IMR-90 (cell line): ENCODE measurements around the gene ADAMTS20. TPM values are rescaled to one million over a fixed set of nuclear protein-coding genes. Genes with fewer than 3 reads are reported as not detected.

Source experiments
- ATAC-seq: fragments of 200-7000 bp; cut with Tn5 transposase; 2 replicates; pipeline ENCODE4 v1.9.1; 2020; ENCODE audit warnings: low read depth, mild to moderate bottlenecking, moderate library complexity
- BruUV-seq: library from RNA; stranded (reverse); fragments of 400-500 nt; replicated peaks from 2 replicates; lab custom pipeline; 2021; lab: Mats Ljungman, UMichigan
- CTCF ChIA-PET: fragments of 300-600 bp; formaldehyde crosslinking; extraction: SDS; loops from one replicate; lab custom pipeline; 2021; ENCODE audit warnings: antibody characterized with exemption; lab: Yijun Ruan, JAX
- POLR2A ChIA-PET: fragments of 300-600 bp; sonication (Branson Sonifier 250); formaldehyde crosslinking; loops from one replicate; lab custom pipeline; 2022; ENCODE audit warnings: antibody characterized with exemption; ENCODE audit not compliant: unreplicated experiment; lab: Charles Lee
- DNase-seq: peaks from one replicate; pipeline ENCODE4 v3.0.0; 2013
- H2AFZ ChIP-seq: replicated peaks from 2 replicates; pipeline ENCODE3; 2013; ENCODE audit warnings: low read length, mild to moderate bottlenecking; ENCODE audit not compliant: poor library complexity
- H2AK5ac ChIP-seq: 2 replicates; pipeline ENCODE4 v1.6.1; 2013; ENCODE audit warnings: low read depth, low read length, inconsistent platforms
- H2AK9ac ChIP-seq: replicated peaks from 2 replicates; pipeline ENCODE3; 2013; ENCODE audit warnings: mild to moderate bottlenecking, low read depth, low read length, moderate library complexity; ENCODE audit not compliant: poor library complexity
- H2BK120ac ChIP-seq: 2 replicates; pipeline ENCODE4 v1.6.1; 2013; ENCODE audit warnings: low read depth, low read length, inconsistent platforms
- H2BK15ac ChIP-seq: 3 replicates; pipeline ENCODE4 v1.6.1; 2013; ENCODE audit warnings: low read depth, low read length, inconsistent platforms
- H2BK20ac ChIP-seq: 2 replicates; pipeline ENCODE4 v1.6.1; 2013; ENCODE audit warnings: low read depth, mild to moderate bottlenecking, inconsistent platforms, low read length, moderate library complexity
- H2BK5ac ChIP-seq: 2 replicates; pipeline ENCODE4 v1.6.1; 2013; ENCODE audit warnings: mild to moderate bottlenecking, low read depth, low read length, inconsistent platforms; ENCODE audit not compliant: poor library complexity, severe bottlenecking
- H3K14ac ChIP-seq: replicated peaks from 2 replicates; pipeline ENCODE4 v1.6.1; 2013; ENCODE audit warnings: low read depth, low read length, inconsistent platforms
- H3K18ac ChIP-seq: 2 replicates; pipeline ENCODE4 v1.6.1; 2013; ENCODE audit warnings: low read depth, low read length, control low read depth
- H3K23ac ChIP-seq: 2 replicates; pipeline ENCODE4 v1.6.1; 2013; ENCODE audit warnings: low read depth, low read length, inconsistent platforms
- H3K27ac ChIP-seq: 2 replicates; pipeline ENCODE4 v1.5.1; 2013; ENCODE audit warnings: mild to moderate bottlenecking, control low read depth, low read length; ENCODE audit not compliant: insufficient read depth
- H3K27me3 ChIP-seq: 2 replicates; pipeline ENCODE4 v1.6.1; 2013; ENCODE audit warnings: low read length; ENCODE audit not compliant: control insufficient read depth, insufficient read depth
- H3K36me3 ChIP-seq: 2 replicates; pipeline ENCODE4 v1.6.1; 2013; ENCODE audit warnings: low read length, mixed read lengths; ENCODE audit not compliant: control insufficient read depth, insufficient read depth
- H3K4ac ChIP-seq: 2 replicates; pipeline ENCODE4 v1.6.1; 2013; ENCODE audit warnings: low read depth, low read length, inconsistent platforms
- H3K4me1 ChIP-seq: 2 replicates; pipeline ENCODE4 v1.6.1; 2013; ENCODE audit warnings: low read length, mixed read lengths; ENCODE audit not compliant: control insufficient read depth, insufficient read depth
- H3K4me2 ChIP-seq: 2 replicates; pipeline ENCODE4 v1.6.1; 2013; ENCODE audit warnings: low read depth, mild to moderate bottlenecking, control low read depth, low read length, moderate library complexity
- H3K4me3 ChIP-seq: 2 replicates; pipeline ENCODE4 v1.5.1; 2013; ENCODE audit warnings: low read depth, mild to moderate bottlenecking, control low read depth, low read length, moderate library complexity; ENCODE audit not compliant: insufficient read depth
- H3K56ac ChIP-seq: 2 replicates; pipeline ENCODE4 v1.6.1; 2013; ENCODE audit warnings: low read length, inconsistent platforms; ENCODE audit not compliant: insufficient read depth; ENCODE audit errors: extremely low read depth
- H3K79me1 ChIP-seq, 2 experiments: 2 replicates each; pipeline ENCODE4 v1.6.1; 2013; ENCODE audit warnings: low read length in 2 of 2, inconsistent platforms in 1 of 2, low read depth in 1 of 2
- H3K9ac ChIP-seq: 2 replicates; pipeline ENCODE4 v1.6.1; 2013; ENCODE audit warnings: low read depth, low read length, control low read depth
- H3K9me1 ChIP-seq: 2 replicates; pipeline ENCODE4 v1.6.1; 2013; ENCODE audit warnings: low read length, inconsistent platforms; ENCODE audit not compliant: insufficient read depth
- H3K9me3 ChIP-seq: 2 replicates; pipeline ENCODE4 v1.6.1; 2013; ENCODE audit warnings: low read length; ENCODE audit not compliant: control insufficient read depth, insufficient read depth
- H4K20me1 ChIP-seq: 2 replicates; pipeline ENCODE4 v1.6.1; 2013; ENCODE audit warnings: low read length, inconsistent platforms; ENCODE audit not compliant: insufficient read depth
- H4K5ac ChIP-seq: 2 replicates; pipeline ENCODE4 v1.6.1; 2013; ENCODE audit warnings: mild to moderate bottlenecking, low read depth, low read length, control low read depth
- H4K8ac ChIP-seq, 2 experiments: 2 replicates each; pipeline ENCODE4 v1.6.1; 2013; ENCODE audit warnings: low read depth in 2 of 2, low read length in 2 of 2, control low read depth in 1 of 2, inconsistent platforms in 1 of 2
- H4K91ac ChIP-seq: 2 replicates; pipeline ENCODE4 v1.6.1; 2013; ENCODE audit warnings: low read depth, low read length, inconsistent platforms; ENCODE audit not compliant: insufficient read depth
- MAZ ChIP-seq: IDR thresholded peaks from 2 replicates; pipeline ENCODE4 v1.6.1; 2012; ENCODE audit warnings: low read depth, mild to moderate bottlenecking, low read length, improper control_type of control experiment, moderate library complexity, borderline replicate concordance
- POLR2A ChIP-seq: IDR thresholded peaks from 2 replicates; pipeline ENCODE4 v1.6.1; 2012; ENCODE audit warnings: mild to moderate bottlenecking, low read depth, low read length
- RCOR1 ChIP-seq: IDR thresholded peaks from 2 replicates; pipeline ENCODE4 v1.6.1; 2012; ENCODE audit warnings: mild to moderate bottlenecking, low read length, improper control_type of control experiment; ENCODE audit not compliant: insufficient replicate concordance
- RFX5 ChIP-seq: IDR thresholded peaks from 2 replicates; pipeline ENCODE4 v1.8.0; 2012; ENCODE audit warnings: low read depth, mild to moderate bottlenecking, low read length, moderate library complexity
- WGBS, 2 experiments: methylation state at CpG; one replicate each; pipeline versions ENCODE4 v1.1.5 to v1.1.7; 2013; ENCODE audit warnings: missing lambda C conversion rate in 2 of 2; ENCODE audit not compliant: insufficient read length in 1 of 2; ENCODE audit errors: extremely low coverage in 2 of 2; 5-methylcytosine and 5-hydroxymethylcytosine counted together
- dilution Hi-C: fragments of 300-500 bp; cut with HindIII; formaldehyde crosslinking; loops from one replicate; pipeline ENCODE4 v1.14.3; 2018; ENCODE audit warnings: low sequenced_read_pairs; ENCODE audit not compliant: unreplicated experiment
- in situ Hi-C: fragments of 300-500 bp; cut with MboI; formaldehyde crosslinking; loops from 3 replicates; pipeline ENCODE4 v1.14.3; 2019; ENCODE audit warnings: low sequenced_read_pairs, inconsistent platforms, mixed read lengths
- intact Hi-C: fragments of 100-400 bp; cut with micrococcal nuclease; formaldehyde crosslinking; loops from 2 replicates; pipeline ENCODE4 v1.10.0; 2022
- polyA plus RNA-seq, 3 experiments: library from polyadenylated mRNA; depleted of rRNA; stranded (reverse); fragments of >200 nt; gene quantifications; 2 replicates each; pipeline ENCODE4 v1.2.3, GENCODE V29; 2012; ENCODE audit warnings: low replicate concordance in 1 of 3
- total RNA-seq: library from RNA; depleted of rRNA; stranded (reverse); fragments of >200 nt; gene quantifications from 2 replicates; pipeline ENCODE4 v1.2.3, GENCODE V29; 2012

ADAMTS20 gene
- total and polyA plus RNA-seq, 2 of the 4 experiments (the other 2 are of a cell fraction): not detected

DNA sequence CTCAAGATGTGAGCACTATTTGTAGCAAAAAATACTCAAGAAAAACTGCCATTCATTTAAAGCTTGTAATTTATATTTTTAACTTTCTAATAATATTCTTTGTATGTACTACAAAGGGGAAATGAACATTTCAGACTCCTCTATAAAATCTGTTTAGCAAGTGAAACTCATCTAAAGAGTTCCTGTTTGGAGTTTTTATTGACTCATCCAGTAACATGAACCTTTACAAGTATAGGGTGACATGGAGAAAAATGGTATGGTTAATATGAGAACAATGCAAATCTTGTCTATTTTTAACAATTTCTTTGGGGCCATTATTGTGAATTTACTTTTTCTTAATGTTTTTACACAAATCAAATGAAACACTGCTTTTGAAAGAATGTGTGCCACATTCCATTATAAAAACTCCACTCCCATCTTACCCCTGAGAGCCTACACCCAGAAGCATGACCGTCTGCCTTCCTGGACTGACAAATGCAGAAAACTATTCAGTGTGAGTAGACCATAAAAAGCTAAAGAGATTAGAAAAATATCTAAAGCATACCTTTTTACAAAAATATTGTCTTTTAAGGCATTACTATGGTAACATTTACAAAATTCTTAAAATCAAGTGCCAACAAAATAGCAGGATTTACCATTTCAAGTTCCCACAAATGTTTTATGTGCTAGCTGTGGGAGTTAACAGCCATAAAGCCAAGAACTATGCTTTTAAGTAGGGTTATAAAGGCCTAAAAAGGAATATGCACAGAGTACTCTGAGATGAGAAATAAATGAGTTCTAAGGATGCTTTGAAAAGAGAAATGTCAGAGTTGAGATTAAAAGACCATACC is 144.0 kb downstream of the ADAMTS20 start:
- intact Hi-C loops (no loop called here), dilution Hi-C loops (no loop called here), in situ Hi-C loops (no loop called here)
- H3K23ac ChIP-seq: no peak overlapping the region
- H3K4me1 ChIP-seq: no peaks in the 10 kb centered on the region
- no peaks in the 10 kb centered on the region for H3K27me3 ChIP-seq
- peak overlapping the region; percentile 20; the same call in 1 of the 2 replicates for H3K4me2 ChIP-seq
- peak overlapping the region; percentile 43; the same call in 1 of the 2 replicates for H3K4ac ChIP-seq
- H3K9me1 ChIP-seq: no peaks in the 10 kb centered on the region
- H2AFZ ChIP-seq: no peak overlapping the region
- no peak overlapping the region for H3K14ac ChIP-seq
- no peak overlapping the region for H4K5ac ChIP-seq
- no TSS peak for BruUV-seq
- no CpG with 5 or more reads among the region's 1 CpG for WGBS, 2 experiments
- H2BK15ac ChIP-seq: no peak overlapping the region
- ATAC-seq: peak; percentile 81
- no peak overlapping the region for H3K27ac ChIP-seq
- ChIA-PET POLR2A (no interaction called here), CTCF (no interaction called here)
- no peak overlapping the region for H3K18ac ChIP-seq
- no peaks in the 10 kb centered on the region for H3K79me1 ChIP-seq
- H4K20me1 ChIP-seq: no peaks in the 10 kb centered on the region
- no peaks in the 10 kb centered on the region for H3K9me3 ChIP-seq
- no peak overlapping the region for H2BK120ac ChIP-seq
- H2BK20ac ChIP-seq: no peak overlapping the region
- TF ChIP-seq MAZ (no peak), RFX5 (no peak), RCOR1 (no peak), POLR2A (no peak)
- H2BK5ac ChIP-seq: peak overlapping the region; percentile 89
- no peak overlapping the region for H3K4me3 ChIP-seq
- no peak overlapping the region for H3K9ac ChIP-seq
- H2AK9ac ChIP-seq: no peak overlapping the region
- no peak overlapping the region; a peak in 1 of 4 replicates for H4K8ac ChIP-seq
- H3K36me3 ChIP-seq: no peaks in the 10 kb centered on the region
- H3K56ac ChIP-seq: no peak overlapping the region; the same call in 1 of the 2 replicates
- no peak overlapping the region for H2AK5ac ChIP-seq
- DNase-seq: peak; percentile 50
- no peak overlapping the region for H4K91ac ChIP-seq
